Ammon's horn (tissue), 1 donor: ENCODE data around the gene EMILIN3.

Experiments
- DNase-seq: peaks from one replicate; pipeline ENCODE4 v3.0.0-alpha.2; 2016; ENCODE audit warnings: low spot score

EMILIN3 gene

DNA sequence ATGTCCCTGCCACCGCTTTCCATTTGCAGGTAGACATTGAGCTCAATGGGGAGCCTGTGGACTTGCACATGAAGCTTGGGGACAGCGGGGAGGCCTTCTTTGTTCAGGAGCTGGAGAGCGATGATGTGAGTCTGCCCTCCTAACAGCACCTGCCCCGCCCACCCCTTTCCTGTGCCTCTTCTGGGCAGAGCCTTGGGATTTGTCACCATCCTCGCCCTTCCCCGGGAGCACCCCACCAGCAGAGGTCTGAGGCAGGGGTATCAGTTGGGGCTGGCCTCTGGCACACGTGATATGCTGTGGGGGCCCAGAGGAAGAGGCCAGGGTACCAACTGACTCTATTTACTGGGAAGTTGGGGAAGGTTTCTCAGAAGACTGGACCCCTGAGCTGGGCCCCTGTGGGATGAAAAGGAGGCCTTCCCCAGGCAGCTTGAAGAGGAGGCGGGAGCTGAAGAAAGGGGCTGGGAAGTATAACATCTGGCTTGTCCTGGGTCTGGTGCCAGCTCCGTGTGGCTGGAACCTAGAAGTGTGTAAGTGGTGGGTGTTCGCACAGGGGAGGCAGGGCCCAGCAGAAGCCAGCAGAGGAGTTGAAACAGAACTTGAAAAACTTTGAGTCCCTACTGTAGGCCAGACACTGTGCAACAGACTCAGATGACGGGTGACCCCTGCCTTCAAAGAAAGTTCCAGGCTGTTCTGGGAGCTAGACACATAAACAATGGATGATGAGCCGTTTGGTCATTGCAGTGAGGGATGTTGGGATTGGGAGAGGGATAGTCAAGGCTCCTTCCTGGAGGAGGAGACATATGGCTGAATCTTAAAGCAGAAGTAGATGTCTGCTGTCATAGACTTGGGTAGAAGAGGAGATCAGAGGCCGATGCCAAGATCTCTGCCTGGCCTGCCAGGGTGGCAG is 18.8 kb downstream of the EMILIN3 start:
- no peak for DNase-seq

DNA sequence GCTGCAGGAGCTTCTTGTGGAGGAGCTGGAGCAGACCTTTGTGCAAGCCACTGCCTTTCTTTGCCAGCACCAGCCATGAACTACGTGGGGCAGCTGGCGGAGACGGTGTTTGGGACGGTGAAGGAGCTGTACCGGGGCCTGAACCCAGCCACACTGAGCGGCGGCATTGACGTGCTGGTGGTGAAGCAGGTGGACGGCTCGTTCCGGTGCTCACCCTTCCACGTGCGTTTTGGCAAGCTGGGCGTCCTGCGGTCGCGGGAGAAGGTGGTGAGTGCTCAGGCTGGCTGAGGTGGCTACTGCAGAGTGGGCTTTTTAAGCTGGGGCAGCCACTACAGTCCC is 20.9 kb downstream of the EMILIN3 start:
- DNase-seq: no peak

DNA sequence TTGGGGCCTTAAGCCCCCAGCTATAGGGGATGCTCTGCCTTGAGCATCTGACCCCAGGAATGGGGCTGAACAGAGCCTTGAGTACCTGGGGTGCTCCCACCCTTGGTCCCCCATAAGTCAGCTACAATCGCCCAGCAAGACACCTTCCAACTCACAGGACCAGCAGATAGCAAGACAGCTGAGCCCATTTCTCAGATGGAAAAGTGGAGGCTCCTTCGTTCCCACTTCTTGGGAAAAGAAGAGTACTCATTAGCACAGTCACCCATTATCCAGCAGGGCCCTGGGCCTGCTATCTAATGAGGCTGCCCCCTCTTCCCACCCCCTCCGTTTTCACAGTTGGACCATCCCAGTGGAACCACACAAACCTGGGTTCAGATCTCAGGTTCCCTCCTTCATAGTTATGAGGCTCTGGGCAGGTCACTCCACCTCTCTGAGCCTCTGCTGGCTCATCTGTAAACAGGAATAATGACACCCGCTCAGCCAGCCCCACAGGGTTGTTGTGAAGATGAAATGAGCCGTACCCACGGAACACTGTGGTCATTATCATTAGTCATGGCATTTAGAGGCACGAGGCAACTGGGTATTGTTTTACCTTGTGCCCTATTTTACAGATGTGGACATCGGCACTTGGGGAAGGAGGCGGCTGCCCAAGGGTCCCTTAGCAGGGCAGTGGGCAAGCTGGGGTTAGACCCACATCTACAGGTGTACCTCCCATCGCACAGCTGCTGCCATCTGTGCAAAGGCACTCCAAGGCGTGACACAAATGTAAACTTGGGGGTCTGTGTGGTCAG is 21.5 kb downstream of the EMILIN3 start:
- no peak for DNase-seq

DNA sequence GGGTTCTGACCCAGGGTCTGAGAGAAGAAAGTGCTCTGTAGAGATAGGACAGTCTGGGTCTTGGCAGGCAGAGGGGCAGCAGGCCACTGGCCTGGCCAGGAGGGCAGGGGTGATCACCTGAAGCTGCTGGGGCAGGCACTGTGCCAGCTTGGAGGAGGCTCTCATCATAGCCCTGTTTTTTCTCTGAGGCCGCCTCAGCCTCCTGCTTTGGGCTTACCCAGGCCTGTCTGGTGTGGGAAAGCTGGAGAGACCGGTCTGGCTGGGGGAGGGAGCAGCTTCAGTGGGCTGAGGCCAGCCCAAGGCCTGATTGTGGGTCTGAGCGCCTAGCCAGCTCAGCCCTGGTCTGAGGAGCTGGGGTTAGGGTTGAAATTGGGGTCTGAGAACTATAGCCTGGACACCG is 22.1 kb downstream of the EMILIN3 start:
- DNase-seq: no peak

DNA sequence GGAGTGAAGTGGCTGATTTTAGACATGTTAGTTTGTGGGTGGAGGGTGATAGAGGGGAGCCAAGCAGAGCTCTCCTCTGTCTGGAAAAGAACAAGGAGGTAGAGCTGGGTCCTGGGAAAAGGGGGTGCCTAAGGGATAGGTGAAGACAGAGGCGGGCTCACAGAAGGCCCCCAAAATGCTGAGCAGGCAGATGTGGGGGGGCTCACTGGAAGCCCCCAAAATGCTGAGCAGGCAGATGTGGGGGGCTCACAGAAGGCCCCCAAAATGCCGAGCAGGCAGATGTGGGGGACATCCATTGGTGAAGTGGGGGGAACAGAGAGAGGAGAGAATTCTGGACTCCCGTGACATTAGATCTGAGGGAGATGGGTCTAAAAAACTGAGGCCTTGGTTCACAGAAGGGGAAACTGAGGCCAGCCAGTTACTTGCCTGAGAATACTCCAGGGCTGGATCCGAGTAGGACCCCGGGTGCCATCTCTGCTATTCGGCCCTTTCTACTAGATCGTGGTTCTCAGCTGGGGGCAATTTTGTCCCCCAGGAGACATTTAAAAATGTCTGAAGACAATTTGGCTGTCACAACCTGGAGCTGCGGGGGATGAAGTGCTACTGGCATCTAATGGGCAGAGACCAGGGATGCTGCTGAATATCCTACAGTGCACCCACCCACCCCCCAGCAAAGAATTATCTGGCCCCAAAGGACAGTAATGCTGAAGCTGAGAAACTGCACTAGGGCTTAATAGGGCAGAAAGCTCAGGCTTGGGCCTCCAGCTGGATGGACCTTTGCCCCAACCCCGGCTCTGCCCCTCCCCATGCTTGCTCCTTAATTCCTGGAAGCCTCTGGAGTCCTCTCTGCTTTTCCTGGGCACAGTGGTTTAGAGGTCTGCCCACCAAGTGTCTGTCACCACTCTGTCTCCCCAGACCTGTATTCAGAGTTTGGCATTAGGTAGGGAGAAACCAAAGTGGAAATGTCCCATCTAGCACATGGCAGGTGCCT is 23.8 kb downstream of the EMILIN3 start:
- no peak for DNase-seq

DNA sequence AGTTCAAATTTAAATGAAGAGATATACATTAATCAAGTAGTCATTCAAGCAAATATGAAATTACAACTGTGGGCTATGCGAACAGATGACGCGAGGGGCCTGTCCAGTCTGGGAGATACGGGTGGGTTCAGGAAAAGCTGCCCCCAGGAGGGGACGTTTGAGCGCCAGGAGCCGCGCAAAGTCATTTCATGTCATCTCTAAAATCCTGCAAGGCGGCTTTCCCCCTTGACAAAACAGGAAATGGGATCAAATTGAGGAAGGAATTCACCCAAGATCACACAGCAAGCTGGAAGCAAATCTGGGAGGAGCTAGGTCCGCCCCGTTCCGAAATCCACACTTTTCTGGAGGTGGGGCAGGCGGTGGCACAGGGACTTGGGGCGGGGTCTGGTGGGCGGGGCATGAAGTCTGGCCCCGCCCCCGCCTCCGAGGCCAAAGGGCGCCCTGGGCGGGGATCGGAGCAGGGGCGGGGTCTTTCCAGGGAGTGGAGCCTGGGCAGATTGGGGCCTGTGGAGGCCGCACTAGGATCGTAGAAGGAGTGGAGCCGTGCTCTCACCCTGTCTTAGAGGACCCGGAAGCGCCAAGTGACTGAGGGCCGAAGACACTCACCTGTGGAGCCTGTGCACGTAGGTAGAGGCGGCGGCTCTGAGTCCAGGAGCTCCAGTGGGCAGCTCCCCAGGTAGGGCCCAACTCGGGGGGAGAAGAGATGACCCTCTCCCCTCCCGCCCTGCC is 26.1 kb downstream of the EMILIN3 start, which contains the start of gene LPIN3:
Gene LPIN3, plus strand, starts transcription at position 495 of the 729 bp plus-strand sequence. CDS start 4,983 bp downstream, outside the sequence.
- peak; percentile 36 for DNase-seq

DNA sequence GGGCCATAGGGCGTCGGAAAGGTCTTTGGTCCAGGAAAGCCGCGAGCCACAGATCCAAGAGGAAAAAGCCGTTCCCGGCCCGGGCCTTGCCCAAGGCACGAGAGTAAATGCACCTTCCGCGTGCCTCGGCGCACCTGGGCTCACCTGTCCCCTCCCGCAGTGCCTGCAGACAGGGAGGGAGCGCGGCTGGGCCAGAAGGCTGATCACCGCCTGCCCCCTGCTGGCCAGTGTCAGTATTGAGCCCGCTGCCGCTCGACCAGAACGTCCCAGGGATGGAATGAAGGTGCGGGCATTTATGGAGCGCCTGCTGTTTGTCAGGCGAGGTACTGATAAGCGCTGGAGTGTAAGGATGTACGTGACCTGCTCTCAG is 26.7 kb downstream of the EMILIN3 start:
- peak; percentile 80 for DNase-seq

DNA sequence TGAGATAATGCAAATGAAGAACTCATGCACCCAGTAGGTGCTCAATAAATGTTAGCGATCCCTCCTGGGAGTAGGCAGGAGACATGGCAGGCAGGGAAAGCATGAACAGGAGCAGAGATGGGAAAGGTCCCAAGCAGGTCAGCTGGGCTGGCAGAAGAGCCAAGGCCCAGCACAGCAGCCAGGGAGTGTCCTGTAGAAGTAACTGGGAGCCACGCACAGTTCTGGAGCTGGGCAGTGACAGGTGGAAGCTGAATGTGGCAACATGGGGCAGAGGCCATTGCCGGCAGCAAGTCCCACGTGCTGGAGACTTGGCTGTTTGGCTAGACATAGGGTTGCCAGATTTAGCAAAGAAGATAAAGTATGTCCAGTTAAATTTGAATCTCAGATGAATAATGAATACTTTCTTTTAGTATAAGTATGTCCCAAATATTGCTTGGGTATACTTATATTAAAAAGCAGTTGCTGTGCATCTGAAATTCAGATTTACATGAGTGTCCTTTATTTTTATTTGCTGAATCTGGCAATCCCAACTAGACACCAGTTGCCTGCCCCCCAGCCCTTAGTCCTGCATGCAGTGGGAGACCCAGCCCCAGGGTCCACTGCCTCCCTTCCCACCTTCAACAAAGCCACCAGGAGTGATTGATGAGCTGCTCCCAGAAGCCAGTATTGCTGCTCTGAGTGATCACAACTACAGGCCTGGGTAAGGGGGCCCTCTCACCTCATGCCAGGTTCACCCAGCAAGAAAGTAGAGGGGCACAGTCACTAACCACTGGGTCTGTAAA is 29.7 kb downstream of the EMILIN3 start:
- DNase-seq: no peak

DNA sequence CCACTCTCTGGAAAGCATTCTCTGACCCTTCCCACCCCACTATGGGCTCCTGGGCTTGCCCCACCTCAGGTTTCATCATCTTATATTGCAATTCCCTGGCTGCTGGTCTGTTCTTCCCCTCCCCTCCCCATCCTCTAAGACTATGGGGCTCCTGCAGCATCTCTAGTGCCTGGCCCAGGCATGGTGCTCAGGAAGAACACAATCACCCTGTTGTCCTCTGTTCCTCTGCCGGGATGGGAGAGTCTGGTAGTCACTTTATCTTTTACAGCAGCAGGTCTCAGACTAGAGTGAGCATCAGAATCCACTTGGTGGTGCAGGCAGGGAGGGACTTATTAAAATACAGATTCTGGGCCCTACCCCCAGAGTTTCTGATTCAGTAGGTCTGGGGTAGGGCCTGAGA is 31.0 kb downstream of the EMILIN3 start:
- no peak for DNase-seq

DNA sequence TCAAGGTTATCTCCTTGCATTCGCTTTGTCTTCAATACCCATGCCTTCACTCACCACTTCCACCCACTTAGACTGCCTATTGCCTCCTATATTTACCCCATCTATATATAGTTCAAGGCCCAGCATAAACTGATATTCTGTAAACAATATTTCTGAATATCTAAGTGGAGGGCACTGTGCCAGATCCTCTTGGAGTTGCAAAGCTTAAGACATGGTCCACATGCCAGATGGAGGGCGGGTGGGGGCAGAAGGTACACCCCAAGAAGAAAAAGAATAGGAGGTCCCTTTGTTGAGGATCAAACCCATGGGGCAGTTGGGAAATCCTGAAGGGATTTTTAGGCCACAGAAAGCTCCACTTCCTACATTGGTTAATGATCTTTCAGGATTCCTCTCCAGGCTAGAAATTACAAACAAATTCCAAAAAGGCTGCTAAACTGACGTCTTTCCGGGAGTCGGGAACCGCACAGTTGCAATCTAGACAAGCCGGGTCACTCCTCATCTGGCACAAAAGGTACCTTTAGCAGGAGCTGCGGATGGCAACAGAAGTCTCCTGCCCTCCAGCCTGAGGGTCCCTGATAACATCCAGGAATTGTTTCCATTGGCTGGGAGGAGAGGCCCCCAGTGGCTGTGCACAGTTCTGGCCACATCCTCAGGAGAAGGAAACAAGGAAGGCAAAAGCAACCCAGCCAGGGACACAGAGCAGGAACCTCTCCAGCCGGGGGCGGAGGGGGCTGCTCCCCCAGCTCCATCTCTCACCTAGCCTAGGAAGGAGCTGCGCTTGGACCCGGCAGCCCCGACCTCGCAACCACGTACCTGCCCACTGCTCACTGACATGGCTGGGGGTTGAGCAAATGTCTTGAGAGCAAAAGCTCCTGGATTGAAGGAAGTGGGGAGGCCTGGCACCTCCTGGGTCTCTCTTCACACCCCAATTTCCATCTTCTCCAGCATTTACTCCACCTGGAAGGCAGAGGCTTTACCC is 31.9 kb downstream of the EMILIN3 start:
- DNase-seq: no peak

DNA sequence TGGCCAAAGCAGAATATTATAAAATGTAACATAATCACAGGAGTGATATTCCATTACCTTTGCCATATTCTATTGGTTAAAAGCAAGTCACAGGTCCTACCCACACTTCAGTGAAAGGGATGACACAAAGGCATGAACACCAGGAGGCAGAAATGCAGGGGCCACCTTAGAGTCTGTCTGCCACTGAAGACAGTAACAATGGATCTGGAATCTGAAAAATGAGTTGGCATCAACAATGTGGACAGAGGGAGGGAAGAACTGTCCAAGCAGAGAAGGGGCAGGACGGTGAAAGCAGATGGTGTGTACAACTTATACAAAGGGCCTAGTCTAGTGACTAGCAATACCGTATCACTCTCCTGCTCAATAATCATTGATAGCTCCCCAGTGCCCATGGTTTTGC is 32.6 kb downstream of the EMILIN3 start:
- no peak for DNase-seq

DNA sequence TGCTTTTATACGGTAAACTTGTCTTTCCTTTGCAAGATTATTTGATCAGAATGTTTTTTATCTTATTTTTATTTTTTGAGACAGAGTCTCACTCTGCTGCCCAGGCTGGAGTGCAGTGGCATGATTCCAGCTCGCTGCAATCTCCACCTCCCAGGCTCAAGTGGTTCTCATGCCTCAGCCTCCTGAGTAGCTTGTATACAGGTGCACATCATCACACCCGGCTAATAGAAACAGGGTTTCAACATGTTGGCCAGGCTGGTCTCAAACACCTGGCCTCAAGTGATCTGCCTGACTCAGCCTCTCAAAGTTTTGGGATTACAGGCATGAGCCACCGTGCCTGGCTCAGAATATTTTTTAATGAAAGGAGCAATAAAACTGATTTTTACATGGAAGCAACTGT is 34.9 kb downstream of the EMILIN3 start:
- DNase-seq: no peak

DNA sequence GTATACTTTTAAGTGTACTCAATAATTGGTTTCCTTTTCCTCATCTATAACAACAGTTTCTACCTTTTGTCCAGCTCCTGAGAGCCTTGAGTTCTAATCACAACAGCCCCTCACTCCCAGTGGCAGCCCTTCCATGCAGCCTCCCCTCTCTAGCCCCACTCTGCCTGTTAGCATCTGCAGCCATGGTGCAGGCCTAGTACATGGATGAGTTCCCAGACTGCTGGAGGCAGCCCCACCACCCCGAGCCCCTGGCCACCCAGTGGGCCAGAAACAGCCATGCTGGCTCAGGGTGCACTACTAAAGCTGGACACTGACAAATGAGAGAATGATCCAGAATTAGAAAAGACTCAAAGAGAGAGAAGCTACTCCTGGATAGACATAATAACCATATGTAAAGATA is 35.7 kb downstream of the EMILIN3 start:
- DNase-seq: no peak

DNA sequence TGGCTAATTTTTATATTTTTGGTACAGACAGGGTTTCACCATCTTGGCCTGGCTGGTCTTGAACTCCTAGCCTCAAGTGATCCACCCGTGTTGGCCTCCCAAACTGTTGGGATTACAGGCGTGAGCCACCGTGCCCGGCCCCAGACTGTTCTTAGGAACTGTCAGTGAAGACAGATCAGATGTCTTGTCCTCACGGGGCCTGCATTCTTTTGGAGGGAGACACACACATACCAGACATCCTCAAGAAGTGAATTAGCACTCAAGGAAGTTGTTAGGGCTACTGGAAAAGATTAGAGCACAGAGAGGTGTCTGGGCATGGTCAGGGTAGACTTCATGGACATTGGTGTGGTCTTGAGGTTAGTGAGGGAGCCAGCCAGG is 36.3 kb downstream of the EMILIN3 start:
- DNase-seq: no peak

DNA sequence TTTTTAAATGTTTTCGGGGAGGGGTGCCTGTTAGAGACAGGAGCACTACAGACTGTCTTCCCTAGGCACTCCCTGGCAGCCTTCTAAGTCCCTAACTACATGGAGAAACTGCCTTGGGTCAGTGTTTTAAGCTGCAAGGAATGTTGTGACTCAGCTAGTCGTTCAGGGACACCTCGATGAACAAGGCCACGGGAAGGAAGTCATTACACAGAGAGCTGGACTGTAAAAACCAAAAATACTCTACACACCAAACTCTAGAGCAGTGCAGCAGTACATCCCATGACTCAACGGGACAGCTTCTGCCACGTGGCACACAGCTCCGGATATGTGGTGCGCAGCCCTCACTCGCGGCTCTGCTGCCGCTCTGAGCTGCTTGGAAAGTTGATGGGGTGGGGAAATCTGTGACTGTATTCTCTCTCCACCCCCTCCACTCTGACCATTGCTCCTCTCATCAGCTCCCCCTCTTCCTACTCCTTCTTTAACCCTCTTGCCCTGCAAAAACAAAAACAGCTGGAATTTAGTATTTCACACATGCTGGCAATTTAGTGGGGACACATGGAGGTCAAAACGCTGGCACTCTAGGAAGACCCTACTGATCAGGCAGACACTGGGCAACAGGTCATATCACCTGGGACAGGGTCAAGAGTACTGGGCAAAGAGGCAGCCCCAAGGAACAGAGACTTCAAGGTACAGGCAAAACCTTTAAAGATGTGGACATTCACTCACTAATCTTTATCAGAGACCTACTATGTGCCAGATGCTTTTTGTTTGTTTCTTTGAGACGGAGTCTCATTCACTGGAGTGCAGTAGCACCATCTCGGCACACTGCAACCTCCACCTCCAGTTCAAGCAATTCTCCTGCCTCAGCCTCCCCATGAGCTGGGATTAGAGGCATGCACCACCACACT is 36.9 kb downstream of the EMILIN3 start:
- peak; percentile 61 for DNase-seq

DNA sequence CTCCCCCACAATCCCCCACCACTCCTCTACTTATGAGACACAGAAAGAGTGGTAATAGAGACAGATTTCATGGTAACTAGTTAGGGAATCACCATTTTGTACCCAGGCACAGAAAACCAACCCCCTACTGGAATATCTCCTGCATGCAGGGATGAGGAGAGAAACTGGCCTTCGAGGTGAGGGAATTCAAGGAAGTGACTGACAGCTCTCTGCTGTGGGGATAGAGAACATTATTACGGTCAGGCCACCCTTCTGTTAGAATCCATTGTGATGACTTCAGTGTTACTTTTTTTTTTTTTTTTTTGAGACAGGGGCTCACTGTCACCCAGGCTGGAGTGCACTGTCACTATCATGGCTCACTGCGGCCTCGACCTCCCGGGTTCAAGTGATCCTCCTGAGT is 39.4 kb downstream of the EMILIN3 start:
- no peak for DNase-seq

DNA sequence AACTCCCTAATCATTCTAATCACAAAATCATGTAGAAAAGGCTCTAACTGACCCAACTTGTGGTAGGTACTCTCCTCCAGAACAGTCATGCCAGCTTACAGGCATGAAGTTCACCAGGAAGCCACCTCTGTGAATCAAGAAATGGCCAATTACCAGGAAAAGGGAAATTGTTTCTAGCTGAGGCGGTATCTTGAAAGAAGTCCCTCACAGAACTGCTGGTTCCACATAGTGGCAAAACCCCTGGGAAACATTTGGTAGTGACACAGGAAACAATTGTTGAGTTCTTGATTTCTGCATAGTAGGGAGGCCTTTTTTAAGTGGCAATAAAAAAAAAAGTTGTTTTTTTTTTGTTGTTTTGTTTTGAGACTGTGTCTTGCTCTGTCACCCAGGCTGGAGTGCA is 45.6 kb downstream of the EMILIN3 start:
- DNase-seq: no peak

DNA sequence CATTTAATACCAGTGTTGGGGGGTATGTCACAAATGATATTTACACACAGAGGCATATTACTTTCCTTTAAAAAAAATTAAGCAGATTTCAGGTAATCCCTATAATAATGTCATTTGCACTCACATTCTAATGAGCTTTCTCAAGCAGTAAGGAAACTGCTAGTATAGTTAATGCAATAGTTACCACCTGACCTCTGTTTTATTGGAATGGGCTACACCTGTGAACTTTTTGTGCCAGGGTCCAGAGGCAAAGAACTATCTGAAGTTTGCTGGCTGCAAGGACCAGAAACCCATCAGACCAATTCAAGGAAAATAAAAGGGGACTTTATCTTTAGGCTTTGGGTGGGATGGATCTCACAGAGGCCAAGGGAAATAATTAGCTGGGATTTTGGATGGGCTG is 46.2 kb downstream of the EMILIN3 start:
- no peak for DNase-seq
